GM21381 (cell line): Measurements from ENCODE around the gene RMND1.
"Not testable (repeated sequence)": the region's sequence is repeated elsewhere in the genome, so short reads cannot be mapped to it uniquely, and the experiment has no call there.

Experiments
- ATAC-seq: cut with Tn5 transposase; IDR thresholded peaks from one replicate; pipeline ENCODE4 v1.9.1; 2021; ENCODE audit warnings: mild to moderate bottlenecking, moderate library complexity; ENCODE audit not compliant: unreplicated experiment

The RMND1 gene

GRCh38 chr6:151388997-151389617, 62.8 kb downstream of the RMND1 start:
- ATAC-seq, result no peak

- ATAC-seq, result no peak
These were observed 63.7 kb downstream of the RMND1 start for GRCh38 chr6:151388236-151388635.

- no peak for ATAC-seq
These were observed 64.6 kb downstream of the RMND1 start for GRCh38 chr6:151387175-151387970.

GRCh38 chr6:151385177-151385576, 66.7 kb downstream of the RMND1 start:
- no peak for ATAC-seq

GRCh38 chr6:151384151-151384550, 67.8 kb downstream of the RMND1 start:
- no peak for ATAC-seq

GRCh38 chr6:151382631-151383030, 69.3 kb downstream of the RMND1 start:
- not testable (repeated sequence) for ATAC-seq

- no peak for ATAC-seq
These were observed 70.2 kb downstream of the RMND1 start for GRCh38 chr6:151381722-151382121.

- no peak for ATAC-seq
These were observed 71.1 kb downstream of the RMND1 start for GRCh38 chr6:151380848-151381205.

- peak; percentile 63 for ATAC-seq
These were observed 71.7 kb downstream of the RMND1 start for GRCh38 chr6:151379933-151380847.

- no peak for ATAC-seq
These were observed 74.8 kb downstream of the RMND1 start for GRCh38 chr6:151377095-151377494.

- ATAC-seq, result no peak
These were observed 75.5 kb downstream of the RMND1 start for GRCh38 chr6:151376440-151376839.

GRCh38 chr6:151375833-151376232, 76.1 kb downstream of the RMND1 start:
- ATAC-seq, result no peak

GRCh38 chr6:151374036-151374683, 77.8 kb downstream of the RMND1 start:
- no peak for ATAC-seq

GRCh38 chr6:151372164-151372563, 79.8 kb downstream of the RMND1 start:
- no peak for ATAC-seq

GRCh38 chr6:151370509-151371078, 81.3 kb downstream of the RMND1 start:
- ATAC-seq, result no peak

- ATAC-seq, result no peak
These were observed 86.7 kb downstream of the RMND1 start for GRCh38 chr6:151365233-151365632.

- ATAC-seq, result no peak
These were observed 92.4 kb downstream of the RMND1 start for GRCh38 chr6:151359486-151359885.

GRCh38 chr6:151358475-151358874, 93.5 kb downstream of the RMND1 start:
- no peak for ATAC-seq

GRCh38 chr6:151357758-151358436, 94.0 kb downstream of the RMND1 start:
- ATAC-seq, result no peak

GRCh38 chr6:151356983-151357382, 94.9 kb downstream of the RMND1 start:
- not testable (repeated sequence) for ATAC-seq
